ENCODE data around the gene RAB1A. TPM values are rescaled to one million over a fixed set of nuclear protein-coding genes. Genes with fewer than 3 reads are reported as not detected.

The RAB1A gene
- total and polyA plus RNA-seq, 10 of the 15 experiments (the other 5 are each of a cell fraction or from before 2014, with no cell fraction given): 48.9 to 171 (median 83.4) TPM

DNA sequence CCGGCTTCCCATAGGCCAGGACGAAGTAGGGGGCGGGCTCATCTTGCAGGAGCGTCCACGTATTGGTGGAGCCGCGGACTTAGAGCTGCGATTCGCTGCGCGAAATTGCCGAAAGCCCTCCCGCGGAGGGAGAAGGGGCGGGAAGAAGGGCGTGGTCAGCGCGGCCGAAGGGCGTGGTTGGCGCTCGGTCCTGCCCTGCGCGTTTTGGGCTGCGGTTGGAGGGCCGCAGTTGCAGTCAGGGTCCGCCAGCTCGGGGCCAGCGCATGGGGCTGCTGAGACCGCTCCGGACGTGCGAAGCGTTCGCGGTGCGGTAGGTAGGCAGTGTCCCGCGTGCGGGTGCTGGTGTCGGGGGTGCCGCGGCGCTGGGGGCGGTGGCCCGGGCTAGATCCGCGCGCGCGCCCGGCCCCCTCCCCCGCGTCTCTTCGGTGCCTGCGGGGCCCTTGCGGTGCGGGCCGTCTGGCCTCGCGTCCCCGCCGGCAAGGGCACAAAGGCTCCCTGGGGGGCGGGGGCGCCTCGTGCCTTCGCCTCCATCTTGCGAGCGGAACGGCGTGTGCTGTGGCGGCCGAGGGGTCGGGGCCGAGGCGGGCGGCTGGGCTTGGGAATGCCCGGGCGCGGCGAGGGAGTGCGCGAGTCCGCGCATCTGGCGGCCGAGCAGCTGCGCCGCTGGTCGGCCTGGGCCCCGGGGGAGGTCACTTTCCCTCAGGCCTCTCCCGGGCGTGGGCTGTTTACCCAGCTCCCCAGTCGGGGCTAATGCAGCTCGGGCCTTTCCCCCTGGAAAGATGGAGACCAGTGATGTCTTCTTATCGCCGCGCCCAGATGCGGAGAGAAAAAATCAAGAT is 73.5 kb downstream of the RAB1A start, which contains the start of gene CEP68 (continued):
- 0 out of 2 replicates have a peak, but pooled peaks have one; percentile 23 for TF ChIP-seq TAF1 (IDR thresholded peaks at IDR 0.05; ENCODE audit: borderline replicate concordance, low read depth, low read length)
- peak; percentile 72; the same call in 1 of the 2 replicates for TF ChIP-seq RB1 (IDR thresholded peaks at IDR 0.05; ENCODE audit: borderline replicate concordance)
- TF ChIP-seq RUNX3 (IDR thresholded peaks at IDR 0.05; ENCODE audit: low read length): peak; percentile 74
- TF ChIP-seq SMARCA5 (IDR thresholded peaks at IDR 0.05): peak; percentile 81
- no peak for TF ChIP-seq IRF5 (IDR thresholded peaks at IDR 0.05; ENCODE audit: borderline replicate concordance)
- TF ChIP-seq, protein P1, sequence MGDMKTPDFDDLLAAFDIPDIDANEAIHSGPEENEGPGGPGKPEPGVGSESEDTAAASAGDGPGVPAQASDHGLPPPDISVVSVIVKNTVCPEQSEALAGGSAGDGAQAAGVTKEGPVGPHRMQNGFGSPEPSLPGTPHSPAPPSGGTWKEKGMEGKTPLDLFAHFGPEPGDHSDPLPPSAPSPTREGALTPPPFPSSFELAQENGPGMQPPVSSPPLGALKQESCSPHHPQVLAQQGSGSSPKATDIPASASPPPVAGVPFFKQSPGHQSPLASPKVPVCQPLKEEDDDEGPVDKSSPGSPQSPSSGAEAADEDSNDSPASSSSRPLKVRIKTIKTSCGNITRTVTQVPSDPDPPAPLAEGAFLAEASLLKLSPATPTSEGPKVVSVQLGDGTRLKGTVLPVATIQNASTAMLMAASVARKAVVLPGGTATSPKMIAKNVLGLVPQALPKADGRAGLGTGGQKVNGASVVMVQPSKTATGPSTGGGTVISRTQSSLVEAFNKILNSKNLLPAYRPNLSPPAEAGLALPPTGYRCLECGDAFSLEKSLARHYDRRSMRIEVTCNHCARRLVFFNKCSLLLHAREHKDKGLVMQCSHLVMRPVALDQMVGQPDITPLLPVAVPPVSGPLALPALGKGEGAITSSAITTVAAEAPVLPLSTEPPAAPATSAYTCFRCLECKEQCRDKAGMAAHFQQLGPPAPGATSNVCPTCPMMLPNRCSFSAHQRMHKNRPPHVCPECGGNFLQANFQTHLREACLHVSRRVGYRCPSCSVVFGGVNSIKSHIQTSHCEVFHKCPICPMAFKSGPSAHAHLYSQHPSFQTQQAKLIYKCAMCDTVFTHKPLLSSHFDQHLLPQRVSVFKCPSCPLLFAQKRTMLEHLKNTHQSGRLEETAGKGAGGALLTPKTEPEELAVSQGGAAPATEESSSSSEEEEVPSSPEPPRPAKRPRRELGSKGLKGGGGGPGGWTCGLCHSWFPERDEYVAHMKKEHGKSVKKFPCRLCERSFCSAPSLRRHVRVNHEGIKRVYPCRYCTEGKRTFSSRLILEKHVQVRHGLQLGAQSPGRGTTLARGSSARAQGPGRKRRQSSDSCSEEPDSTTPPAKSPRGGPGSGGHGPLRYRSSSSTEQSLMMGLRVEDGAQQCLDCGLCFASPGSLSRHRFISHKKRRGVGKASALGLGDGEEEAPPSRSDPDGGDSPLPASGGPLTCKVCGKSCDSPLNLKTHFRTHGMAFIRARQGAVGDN (IDR thresholded peaks at IDR 0.05): peak; percentile 92; the same call in 1 of the 2 replicates
- TF ChIP-seq RELA (IDR thresholded peaks at IDR 0.05; ENCODE audit: borderline replicate concordance, partially characterized antibody): peak; percentile 28
- peak in 1 of 2 experiments; percentile 78; a peak in 2 of 4 replicates for TF ChIP-seq BHLHE40 (IDR thresholded peaks at IDR 0.05; ENCODE audit: borderline replicate concordance in 1 of 2, low read depth in 2 of 2, low read length in 1 of 2)
- TF ChIP-seq YY1 (IDR thresholded peaks at IDR 0.05; ENCODE audit: low read depth, low read length): peak; percentile 77
- TF ChIP-seq, protein P2, sequence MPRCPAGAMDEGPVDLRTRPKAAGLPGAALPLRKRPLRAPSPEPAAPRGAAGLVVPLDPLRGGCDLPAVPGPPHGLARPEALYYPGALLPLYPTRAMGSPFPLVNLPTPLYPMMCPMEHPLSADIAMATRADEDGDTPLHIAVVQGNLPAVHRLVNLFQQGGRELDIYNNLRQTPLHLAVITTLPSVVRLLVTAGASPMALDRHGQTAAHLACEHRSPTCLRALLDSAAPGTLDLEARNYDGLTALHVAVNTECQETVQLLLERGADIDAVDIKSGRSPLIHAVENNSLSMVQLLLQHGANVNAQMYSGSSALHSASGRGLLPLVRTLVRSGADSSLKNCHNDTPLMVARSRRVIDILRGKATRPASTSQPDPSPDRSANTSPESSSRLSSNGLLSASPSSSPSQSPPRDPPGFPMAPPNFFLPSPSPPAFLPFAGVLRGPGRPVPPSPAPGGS (IDR thresholded peaks at IDR 0.05; ENCODE audit: borderline replicate concordance, insufficient read depth, low read depth, low read length, poor library complexity, severe bottlenecking): no peak
- peak; percentile 99 for TF ChIP-seq LARP7 (IDR thresholded peaks at IDR 0.05)
- TF ChIP-seq POLR2AphosphoS2 (IDR thresholded peaks at IDR 0.05; ENCODE audit: low read depth, low read length): peak; percentile 44; the same call in 1 of the 2 replicates
- peak; percentile 87 for TF ChIP-seq BACH1 (IDR thresholded peaks at IDR 0.05; ENCODE audit: borderline replicate concordance)
- peak; percentile 98 for TF ChIP-seq SP1 (IDR thresholded peaks at IDR 0.05; ENCODE audit: low read depth, low read length)
- TF ChIP-seq POLR2A (IDR thresholded peaks at IDR 0.05; ENCODE audit: low read depth, low read length): peak; percentile 92
- TF ChIP-seq BRCA1 (IDR thresholded peaks at IDR 0.05; ENCODE audit: low read depth, low read length): no peak
- 0 out of 2 replicates have a peak, but pooled peaks have one; percentile 9 for TF ChIP-seq PAX5 (IDR thresholded peaks at IDR 0.05; ENCODE audit: borderline replicate concordance, low read depth, low read length)
- no peak for TF ChIP-seq RELB (IDR thresholded peaks at IDR 0.05; ENCODE audit: low read depth)
- peak; percentile 87 for TF ChIP-seq DPF2 (IDR thresholded peaks at IDR 0.05)

Data from GM12878 (cell line).